Stimulated activated CD8-positive, alpha-beta memory T cell treated with anti-CD3 and anti-CD28 coated beads, Interleukin-12 subunit alpha, Interleukin-12 subunit beta, amount 100 ng/mL, for 24 hours (primary cell): Measurements from ENCODE around the gene CCSER2.
A peak's percentile ranks its signal among the peaks of the same experiment; 100 is the strongest.
"Not testable (repeated sequence)": the region's sequence is repeated elsewhere in the genome, so short reads cannot be mapped to it uniquely, and the experiment has no call there.

ENCODE experiments used
- DNase-seq: peaks from one replicate; pipeline ENCODE4 v3.0.0-alpha.2; 2020; ENCODE audit errors: extremely low read depth

CCSER2 gene

DNA sequence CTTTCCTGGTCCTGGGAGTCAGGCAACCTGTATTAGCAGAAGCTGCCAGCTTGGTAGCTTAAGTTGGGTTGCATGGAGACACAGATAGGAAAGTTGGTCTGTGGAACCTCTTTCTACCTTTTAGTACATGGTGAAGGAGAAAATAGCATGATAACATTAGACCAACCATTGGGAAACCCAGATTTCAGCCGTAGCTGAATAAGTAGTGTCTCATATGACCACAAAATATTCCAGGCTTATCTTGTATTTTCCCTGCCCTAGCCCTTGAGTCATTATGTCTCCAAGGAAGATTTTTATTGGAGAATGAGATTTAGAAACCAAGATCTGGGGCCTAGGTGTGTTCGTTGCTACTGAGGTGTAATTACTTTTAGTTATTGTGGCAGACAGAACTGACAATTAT, 67.2 kb downstream of the CCSER2 start:
- no peak for DNase-seq

DNA sequence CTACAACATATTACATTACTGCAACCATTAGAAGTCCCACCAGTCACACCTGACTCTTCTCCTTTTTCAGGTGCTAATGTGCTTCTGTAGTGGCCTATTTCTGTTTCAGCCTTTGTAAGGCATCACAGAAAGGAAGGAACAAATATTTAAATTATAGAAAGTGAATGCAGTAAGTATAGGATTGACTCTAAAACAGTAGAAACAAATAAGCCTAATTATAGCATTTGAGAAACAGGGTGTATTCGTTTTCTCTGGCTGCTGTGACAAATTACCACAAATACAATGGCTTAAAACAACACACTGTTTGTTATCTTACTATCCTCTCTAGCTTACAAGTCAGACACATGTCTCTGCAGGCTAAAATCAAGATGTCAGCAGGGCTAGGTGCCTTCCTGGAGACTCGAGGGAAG, 69.4 kb downstream of the CCSER2 start:
- DNase-seq: no peak

DNA sequence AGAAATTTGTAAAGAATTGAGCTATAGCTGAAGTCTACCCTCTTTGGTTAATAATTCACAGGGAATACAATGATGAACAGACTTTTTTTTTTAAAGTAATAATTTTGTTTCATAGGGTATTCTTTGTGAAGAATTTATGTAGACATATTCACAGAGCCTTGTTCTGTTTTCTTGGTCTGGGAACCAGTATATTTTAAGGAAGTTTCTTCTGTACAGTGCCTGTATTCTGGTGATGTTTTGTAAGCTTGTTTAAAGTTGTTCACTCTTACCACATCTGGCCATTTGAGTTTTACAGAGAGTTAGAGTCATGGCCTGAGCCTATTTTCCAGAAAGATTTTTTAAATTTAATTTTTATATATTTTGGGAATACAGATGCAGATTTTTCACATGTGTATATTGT, 70.3 kb downstream of the CCSER2 start:
- no peak for DNase-seq

DNA sequence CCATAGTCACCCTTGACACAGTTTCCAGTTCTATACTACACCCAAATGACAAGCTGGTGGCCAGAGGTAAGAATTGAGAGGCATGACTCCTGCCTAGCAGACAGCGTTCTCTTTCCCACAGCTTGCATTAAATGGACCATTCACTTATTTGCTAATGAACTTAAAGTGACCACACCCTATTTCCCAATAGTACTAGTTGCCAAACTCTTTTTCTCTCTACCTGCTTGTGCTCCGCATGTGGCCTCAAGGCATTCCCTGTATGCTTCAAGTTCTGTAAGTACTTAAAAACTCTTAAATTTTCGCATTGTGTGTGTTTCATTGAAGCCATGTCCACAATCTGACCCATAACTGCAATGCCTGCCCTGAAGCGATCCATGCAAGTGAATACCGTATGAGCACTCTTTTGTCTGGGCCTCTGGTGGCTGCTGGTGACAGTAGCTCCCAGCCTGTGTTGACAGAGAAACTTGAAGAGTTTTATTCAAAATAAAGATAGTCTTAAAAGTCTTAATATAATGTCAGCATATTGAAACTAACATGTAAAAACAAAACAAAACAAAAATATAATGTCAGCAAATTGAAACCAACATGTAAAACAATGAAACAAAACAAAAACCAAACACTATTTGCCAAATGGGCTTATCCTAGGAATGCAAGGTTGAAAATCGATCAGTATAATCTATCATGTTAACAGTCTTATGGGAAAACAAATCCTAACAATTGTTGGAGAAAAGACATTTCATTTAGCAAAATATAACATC, 73.6 kb downstream of the CCSER2 start:
- no peak for DNase-seq

DNA sequence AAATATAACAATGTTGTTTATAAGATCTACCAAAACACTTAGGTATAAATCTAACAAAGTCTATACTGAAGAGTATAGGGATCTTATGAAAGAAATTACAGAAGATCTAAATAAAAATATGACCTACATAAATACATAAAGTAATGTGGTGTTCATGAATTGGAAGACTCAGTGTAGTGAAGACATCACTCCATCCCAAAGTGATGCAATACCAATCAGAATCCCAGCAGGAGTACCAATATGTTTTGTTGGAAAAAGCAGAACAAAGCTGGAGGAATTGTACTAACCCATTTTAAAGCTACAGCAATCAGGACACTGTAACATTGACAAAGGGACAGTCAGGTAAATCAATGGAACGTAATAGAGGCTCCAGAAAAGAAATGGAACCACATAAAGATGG, 76.4 kb downstream of the CCSER2 start:
- DNase-seq: no peak

DNA sequence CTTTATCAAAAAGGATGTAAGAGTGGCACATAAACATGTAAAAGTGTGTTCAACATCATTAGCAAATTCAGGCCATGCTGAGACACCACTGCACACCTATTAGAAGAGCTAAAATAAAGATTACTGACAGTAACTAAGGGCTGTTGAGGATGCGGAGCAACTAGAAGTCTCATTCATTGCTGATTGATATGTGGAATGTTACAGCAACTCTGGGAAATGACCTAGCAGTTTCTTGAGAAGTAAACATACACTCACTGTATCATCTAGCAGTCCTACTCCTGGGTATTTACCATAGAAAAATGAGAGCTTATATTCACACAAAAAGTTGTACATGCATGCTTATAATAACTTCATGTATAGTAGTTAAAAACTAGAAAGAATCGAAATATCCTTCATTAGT, 77.3 kb downstream of the CCSER2 start:
- no peak for DNase-seq

DNA sequence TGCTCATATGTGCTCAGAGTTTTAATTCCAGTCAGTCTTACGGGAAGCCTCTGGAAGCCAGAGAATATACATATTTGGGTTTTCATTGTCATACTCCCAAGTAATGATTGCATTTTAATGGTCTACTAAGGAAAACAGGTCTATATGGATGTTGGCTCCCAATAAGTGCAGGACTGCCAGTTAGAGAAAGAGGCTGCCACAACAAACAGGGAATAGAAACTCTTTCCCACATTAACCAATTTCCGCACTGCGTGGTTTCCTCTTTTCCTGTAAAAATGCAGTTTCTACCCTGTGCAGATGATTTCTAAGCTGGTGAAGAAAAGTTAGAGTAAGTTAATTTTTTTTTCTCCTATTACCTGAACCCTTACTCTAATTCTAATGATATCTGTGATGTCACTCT, 78.2 kb downstream of the CCSER2 start:
- no peak for DNase-seq

DNA sequence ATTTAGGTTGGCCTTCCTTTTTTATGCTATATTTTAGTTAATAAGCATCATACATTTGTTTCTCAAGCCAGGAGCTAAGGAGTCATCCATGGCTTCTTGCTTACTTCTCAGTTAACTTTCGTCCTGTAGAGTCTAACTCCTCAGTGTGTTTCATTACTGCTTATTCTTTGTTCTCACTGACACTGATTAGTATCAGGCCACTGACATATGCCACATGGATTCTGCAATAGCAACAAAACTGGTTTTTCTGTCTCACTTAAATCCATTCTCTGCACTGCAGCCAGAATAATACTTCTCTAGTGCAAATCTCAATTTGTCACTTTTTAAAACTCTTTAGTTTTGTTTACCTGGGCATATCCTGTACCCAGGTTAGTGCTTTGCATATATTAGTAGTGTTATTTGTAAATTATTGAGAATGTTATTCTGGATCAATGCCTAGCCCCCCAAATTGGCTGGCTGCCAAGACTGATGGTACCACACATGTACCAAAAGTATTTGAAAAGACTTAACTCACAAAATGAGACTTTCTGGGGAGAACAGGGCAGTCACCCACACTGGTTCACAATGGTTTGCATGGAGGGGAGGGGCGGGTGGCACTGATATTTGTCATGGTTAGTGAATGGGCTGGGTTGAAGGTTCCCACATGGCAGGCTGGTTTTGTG, 79.1 kb downstream of the CCSER2 start:
- no peak for DNase-seq

DNA sequence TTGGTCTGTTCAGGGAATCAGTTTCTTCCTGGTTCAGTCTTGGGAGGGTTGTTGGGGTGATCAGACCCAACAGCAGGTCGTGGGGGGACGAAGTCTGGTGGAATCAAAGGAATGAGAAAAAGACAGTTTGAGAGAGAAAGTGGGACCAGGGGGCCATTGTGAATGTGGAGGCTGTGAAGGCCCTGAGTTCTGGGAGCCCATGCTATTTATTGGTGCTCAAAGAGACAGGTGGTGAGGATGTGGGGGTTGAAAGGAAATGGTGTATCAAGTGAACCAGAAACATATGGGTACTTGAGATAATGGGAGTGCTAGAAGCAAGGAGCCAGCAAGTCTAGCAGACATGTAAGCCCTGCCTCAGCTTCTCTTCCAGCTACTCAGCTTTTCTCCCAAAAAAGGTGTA, 84.1 kb downstream of the CCSER2 start:
- no peak for DNase-seq

DNA sequence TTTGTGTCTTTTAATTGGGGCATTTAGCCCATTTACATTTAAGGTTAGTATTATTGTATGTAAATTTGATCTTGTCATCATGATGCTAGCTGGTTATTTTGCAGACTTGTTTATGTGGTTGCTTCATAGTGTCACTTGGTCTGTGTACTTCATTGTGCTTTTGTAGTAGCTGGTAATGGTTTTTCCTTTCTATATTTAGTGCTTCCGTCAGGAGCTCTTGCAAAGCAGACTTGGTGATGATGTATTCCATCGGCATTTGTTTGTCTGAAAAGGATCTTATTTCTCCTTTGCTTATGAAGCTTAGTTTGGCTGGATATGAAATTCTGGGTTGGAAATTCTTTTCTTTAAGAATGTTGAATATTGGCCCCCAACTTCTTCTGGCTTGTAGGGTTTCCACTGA, 85.7 kb downstream of the CCSER2 start:
- not testable (repeated sequence) for DNase-seq

DNA sequence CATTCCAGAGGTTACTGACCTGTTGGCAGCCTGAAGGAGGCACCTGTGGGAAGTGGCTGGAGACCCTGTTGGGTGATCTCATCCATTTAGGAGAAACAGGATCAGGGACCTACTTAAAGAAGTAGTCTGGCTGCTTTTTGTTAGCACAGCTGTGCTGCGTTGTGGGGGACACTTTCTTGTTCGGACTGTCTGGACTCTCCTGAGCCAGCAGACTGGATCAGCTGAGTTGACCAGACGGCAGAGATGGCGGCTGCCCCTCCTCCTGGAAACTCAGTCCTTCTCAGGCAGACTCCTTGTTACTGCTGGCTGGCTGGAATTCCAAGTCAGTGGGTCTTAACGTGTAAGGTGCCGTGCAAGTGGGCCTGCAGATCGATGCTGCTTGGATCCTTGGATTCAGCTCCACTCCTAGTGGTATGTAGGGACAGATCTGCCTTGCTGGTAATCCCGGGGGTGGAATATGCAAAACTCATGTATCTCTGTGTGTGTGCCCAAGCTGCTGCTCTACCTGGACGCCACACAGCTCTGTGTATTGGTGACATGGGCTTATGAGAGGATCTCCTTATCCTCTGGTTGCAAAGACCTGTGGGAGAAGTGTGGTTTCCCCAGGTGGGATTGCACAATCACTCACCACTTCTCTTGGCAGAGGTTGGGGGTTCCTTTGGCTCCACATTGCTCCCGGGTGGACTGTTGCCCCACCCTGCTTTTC, 87.3 kb downstream of the CCSER2 start:
- DNase-seq: no peak

DNA sequence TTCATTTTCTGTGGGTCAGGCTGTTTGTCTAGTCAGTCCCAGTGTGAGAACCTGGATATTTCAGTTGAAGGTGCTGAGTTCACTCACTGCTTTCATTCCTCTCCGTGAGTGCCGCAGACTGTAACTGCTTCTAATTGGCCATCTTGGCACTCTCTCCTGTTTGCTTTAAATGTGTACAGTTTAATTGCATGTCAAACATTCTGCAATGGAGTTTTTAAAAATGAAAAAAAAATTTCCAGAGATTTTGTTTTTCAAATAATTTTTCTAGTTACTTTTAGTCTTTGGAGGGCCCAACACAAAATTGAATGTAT, 87.8 kb downstream of the CCSER2 start:
- DNase-seq: no peak

DNA sequence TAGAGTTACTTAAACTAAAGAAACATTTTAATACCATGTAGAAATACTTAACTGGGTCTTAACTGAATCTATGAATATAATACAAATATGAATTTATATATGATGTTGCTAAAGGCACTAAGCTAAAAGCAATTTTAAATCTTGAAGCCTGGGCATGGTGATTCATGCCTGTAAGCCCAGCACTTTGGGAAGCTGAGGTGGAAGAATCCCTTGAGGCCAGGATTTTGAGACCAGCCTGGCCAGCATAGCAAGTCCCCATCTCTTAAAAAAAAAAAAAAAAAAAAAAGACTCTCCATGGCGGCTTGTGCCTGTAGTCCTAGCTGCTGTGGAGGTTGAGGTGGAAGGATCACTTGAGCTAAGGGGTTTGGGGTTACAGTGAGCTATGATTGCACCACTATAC, 95.3 kb downstream of the CCSER2 start:
- DNase-seq: no peak

DNA sequence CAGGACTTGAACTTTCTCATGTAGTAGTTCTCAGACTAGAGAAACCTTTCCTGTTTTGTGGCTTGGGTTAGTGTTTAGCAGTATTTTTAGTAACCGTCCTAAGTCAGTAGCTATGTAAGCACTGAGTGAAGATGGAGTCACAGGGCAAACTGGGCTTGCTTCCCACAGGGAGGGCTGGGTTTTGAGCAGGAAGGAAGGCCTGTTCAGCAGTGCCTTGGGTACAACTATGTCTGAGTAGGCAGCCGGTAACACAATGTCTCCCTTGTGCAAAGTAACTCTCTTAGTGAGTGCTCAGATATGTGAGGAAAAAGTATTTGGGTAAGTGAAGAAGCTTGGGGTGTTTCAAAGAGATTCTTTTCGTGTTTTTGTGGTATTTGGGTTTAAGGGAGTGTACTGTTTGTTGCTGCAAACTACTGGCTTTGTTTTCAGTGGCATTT, 96.4 kb downstream of the CCSER2 start:
- DNase-seq: no peak

DNA sequence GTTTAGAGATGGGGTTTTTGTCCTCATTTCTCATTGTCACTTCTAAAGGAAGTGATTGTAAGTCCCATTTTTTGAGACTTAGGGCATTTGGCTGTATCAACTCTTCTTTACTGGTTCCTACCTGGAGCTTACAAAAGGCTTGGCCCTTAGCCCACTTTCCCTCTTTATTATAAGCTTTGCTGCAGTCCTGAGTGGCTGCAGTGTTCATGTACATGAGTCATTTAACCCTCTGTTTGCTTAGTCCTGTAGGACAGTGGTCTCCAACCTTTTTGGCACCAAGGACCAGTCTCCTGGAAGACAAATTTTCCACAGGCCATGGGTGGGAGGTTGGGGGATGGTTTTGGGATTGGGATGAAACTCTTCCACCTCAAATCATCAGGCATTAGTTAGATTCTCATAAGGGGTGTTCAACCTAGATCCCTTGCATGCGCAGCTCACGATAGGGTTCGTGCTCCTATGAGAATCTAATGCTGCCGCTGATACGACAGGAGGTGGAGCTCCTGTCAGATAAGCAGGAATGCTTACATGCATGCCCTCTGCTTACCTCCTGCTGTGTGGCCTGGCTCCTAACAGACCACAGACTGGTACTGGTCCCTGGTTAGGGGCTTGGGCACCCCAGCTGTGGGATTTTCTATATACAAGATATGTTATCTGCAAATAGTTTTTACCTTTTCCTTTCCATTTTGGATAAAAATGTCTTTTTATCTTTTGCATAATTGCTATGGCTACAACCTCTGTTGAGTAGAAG, 99.7 kb downstream of the CCSER2 start:
- DNase-seq: no peak

DNA sequence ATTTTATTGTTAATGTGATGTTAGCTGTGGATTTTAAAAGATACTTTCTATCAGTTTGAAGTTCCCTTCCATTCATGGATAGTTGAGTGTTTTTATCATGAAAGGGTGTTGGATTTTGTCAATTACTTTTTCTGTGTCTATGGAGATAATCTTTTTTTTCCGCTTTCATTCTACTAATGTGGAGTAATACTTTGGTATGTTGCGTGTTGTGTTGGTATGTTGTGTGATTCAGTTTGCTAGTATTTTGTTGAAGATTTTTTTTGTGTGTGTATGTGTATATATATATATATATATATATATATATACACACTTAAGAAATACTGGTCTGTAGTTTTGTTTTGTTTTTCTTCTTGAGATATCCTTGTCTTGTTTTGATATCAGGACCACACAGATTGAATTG, 100.3 kb downstream of the CCSER2 start:
- no peak for DNase-seq

DNA sequence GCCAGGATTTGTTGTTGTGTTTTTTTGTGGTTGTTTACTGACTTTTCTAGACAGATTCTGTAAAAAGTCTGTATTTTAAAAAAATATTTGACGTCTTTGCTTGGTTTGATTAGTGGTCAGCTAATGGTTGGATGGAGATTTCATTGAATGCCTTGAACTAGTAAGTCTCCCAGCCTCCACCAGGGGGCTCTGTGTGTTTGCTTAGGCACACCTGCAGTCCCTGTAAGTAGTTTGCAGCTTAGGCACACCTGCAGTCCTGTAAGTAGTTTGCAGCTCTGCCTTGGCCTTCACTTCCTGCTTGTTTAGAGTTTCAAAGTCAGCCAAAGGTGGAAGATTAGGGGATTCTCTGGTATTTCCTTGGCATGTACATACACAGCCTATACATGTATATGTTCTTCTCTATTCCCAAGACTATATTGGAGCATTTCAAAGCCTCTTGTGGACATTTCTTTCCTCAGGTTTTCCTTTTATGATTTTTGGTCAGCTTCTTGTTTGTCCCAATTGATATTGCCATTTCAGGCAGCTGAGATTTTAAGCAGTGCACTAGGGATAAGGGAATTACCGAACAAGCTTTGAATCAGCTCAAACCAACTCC, 101.6 kb downstream of the CCSER2 start:
- DNase-seq: peak; percentile 30

DNA sequence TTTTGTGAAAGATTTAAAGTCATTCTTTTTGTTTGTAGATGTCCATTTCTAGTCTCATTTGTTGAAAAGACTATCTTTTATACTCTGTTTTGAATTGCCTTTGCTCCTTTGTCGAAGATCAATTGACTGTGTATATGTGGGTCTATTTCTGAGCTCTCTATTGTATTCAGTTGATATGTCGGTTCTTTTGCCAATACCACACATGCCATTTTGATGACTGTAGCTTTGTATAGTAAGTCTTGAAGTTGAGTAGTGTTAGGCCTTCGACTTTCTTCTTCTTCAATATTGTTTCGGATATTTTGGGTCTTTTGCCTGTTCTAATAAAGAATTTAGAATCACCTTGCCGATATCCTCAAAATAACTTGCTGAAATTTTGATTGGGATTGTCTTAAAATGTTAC, 104.5 kb downstream of the CCSER2 start:
- no peak for DNase-seq

DNA sequence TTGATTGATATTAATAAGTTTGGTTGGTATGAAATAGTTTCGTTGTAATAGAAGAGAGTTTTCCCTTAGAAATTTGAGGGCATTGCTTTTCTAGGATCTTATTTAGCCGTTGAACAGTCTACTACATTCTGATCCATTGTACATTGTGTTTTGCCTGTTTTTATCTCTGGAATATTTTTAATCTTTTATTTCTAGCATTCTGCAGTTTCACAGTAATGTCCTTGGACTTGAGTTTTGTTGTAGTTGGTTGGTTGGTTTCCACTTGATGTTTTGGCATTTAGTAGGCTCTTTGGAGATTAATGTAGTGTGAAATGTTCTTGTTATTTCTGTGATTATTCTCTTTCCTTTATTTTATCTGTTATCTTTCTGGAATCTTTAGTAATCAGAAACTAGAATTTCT, 112.4 kb downstream of the CCSER2 start:
- DNase-seq: no peak

DNA sequence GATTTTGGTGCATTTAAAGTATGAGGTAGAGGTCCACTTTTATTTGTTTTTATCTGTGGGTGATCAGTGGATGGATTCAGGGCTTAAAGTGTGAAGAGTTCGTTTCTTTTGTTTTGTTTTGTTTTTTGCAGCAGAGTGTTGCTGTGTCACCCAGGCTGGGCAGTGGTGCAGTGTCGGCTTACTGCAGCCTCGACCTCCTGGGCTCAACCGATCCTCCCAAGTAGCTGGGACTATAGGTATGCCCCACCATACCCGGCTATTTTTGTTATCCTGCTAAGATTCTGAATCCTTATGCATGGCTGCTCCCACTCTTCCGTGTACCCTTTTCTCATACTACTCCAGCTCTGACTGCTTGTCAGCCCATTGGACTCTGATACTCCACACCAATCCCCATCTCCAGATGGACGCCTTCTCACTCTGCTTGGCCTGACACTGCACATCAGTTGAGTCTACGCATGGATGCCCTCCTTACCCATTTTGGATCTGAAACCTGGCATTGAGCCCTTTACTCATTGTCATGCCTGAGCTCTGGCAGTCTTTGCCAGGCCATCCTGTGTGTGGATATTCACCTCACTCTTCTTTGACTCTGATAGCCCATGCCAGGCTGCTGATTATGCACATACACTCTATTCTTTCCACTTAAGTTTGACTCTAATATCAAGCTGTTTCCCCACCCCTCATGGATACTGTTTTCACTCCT, 119.5 kb downstream of the CCSER2 start:
- DNase-seq: no peak

DNA sequence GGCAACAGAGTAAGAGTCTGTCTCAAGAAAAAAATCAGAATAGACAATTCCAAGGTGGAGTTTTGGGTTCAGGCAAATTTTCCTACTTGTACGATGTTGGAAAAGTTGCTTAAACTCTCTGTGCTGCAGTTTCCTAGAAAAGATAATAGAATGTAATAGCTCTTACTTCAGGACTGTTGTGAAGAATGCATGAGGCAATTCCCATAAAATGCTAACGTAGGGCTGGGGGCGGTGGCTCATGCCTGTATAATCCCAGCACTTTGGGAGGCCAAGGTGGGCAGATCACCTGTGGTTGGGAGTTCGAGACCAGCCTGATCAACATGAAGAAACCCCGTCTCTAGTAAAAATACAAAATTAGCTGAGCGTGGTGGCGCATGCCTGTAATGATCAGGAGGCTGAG, 121.0 kb downstream of the CCSER2 start:
- not testable (repeated sequence) for DNase-seq
